AG09309 (cell line): ENCODE results near the gene MEIOSIN.
A peak's percentile ranks its signal among the peaks of the same experiment; 100 is the strongest.
"Not testable (repeated sequence)": the region's sequence is repeated elsewhere in the genome, so short reads cannot be mapped to it uniquely, and the experiment has no call there.

Experiments used
- DNase-seq: peaks from one replicate; pipeline ENCODE4 v3.0.0-alpha.2; 2010; ENCODE audit warnings: low read depth
- H3K4me3 ChIP-seq: 2 replicates; pipeline ENCODE4 v1.5.1; 2011; ENCODE audit warnings: mild to moderate bottlenecking, low read depth, low read length, moderate library complexity; ENCODE audit not compliant: control insufficient read depth
- TF ChIP-seq, protein P1 (sequence below): IDR thresholded peaks from 2 replicates; pipeline ENCODE4 v1.5.1; 2011; ENCODE audit warnings: mild to moderate bottlenecking, low read depth, low read length, inconsistent platforms; ENCODE audit not compliant: insufficient read depth, control insufficient read depth; ENCODE audit errors: missing control alignments

The MEIOSIN gene, protein sequence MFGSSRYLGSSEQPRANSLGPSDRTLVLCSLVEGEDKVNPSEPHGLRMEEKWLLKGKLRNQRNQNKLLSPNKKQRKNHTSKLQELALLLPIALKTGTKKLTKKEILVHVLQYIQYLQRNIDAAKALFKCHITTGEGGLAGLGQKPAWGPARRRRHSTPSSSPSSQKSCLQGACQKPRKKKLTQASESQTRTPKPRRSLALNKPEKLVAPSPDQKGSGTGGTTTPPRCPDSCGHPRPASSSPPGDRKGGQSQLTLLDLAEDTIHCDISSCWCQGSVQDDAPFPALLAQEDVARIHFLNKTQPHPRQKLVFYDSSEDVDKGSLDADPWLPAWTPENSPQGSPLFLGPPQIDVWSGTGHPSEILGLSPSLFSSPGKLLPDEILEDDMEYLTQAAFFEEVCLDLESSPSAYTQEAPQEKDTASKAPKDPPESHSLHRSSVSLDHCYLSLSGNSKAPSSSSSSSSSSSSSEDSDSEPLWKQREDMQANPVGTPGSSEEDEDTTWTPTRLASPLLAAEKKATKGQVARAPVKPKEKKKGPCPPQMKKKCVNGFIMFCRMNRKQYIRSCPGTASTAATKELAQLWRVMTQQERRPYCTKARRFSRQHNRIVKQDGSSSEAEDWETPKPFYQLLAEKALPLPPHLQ

DNA sequence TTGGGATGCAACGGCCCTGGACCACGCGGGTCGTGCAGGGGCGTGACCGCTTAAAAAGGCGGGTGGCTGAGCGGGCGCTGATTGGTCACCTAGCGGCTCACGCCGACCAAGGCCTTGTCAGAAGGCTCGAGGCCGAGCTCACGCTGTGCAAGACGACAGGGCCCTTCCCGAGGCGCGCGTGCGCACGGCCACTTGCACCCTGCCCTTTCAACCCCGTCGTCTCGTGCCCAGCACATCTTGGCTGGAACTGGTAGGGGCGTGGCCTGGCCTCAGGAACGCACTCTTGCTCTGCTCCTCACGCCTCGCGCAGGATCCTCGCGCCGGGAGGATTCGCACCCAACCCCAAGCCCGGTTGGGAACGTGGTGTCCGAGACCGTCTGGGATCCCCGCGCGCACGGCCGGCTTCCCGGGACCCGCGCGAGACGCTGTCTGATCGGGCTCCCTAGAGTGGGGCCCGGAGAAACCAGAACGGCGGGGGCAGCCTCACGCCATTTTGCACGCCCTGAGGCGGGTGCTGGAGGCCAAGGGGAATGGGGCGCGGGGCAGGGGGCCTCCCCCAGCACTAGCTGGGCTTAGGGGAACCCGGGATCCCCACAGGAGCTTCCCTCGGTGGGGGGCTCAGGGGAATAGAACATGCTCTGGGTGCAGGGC, at the start of gene MEIOSIN:
Gene MEIOSIN (plus strand): TSS at position 280 of the 651 bp plus-strand sequence. CDS start 1,938 bp downstream, outside the sequence.
- no peak within 1 kb of the TSS for H3K4me3 ChIP-seq
- no peak for DNase-seq
- TF ChIP-seq, protein P1, sequence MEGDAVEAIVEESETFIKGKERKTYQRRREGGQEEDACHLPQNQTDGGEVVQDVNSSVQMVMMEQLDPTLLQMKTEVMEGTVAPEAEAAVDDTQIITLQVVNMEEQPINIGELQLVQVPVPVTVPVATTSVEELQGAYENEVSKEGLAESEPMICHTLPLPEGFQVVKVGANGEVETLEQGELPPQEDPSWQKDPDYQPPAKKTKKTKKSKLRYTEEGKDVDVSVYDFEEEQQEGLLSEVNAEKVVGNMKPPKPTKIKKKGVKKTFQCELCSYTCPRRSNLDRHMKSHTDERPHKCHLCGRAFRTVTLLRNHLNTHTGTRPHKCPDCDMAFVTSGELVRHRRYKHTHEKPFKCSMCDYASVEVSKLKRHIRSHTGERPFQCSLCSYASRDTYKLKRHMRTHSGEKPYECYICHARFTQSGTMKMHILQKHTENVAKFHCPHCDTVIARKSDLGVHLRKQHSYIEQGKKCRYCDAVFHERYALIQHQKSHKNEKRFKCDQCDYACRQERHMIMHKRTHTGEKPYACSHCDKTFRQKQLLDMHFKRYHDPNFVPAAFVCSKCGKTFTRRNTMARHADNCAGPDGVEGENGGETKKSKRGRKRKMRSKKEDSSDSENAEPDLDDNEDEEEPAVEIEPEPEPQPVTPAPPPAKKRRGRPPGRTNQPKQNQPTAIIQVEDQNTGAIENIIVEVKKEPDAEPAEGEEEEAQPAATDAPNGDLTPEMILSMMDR, result no peak

DNA sequence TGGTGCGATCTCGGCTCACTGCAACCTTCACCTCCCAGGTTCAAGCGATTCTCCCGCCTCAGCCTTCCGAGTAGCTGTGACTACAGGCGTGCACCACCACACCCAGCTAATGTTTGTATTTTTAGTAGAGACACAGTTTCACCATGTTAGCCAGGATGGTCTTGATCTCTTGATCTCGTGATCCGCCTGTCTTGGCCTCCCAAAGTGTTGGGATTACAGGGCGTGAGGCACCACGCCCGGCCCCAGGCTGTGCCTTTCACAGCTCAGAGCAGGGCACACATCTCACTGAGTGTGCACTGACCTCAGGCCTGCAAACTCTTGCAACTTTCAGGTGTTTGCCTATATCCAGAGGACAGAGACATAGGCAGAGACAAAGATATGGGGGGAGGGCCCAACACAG, 48.2 kb upstream of the MEIOSIN start:
- not testable (repeated sequence) for DNase-seq, H3K4me3 ChIP-seq

DNA sequence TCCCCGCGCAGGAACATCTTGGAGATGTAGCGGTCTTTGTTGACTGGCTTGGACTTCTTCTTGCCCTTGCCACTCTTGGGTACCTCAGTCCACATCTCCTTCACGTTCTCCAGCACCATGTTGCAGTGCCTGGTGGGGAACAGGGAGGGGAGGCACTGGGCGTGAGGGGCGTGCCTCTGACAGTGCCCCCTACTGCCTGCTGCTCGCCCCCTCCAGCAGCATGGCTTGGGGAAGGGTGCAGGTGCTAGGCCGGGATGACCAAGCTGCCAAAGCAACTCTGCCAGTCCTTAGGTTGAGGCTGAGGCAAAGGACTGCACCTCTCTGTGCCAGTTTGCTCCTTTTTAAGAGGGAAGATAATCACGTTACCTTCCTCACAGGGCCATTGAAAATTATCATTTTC, 45.6 kb upstream of the MEIOSIN start:
- no peak overlapping the region for H3K4me3 ChIP-seq
- no peak for DNase-seq
- TF ChIP-seq, protein P1, result no peak

DNA sequence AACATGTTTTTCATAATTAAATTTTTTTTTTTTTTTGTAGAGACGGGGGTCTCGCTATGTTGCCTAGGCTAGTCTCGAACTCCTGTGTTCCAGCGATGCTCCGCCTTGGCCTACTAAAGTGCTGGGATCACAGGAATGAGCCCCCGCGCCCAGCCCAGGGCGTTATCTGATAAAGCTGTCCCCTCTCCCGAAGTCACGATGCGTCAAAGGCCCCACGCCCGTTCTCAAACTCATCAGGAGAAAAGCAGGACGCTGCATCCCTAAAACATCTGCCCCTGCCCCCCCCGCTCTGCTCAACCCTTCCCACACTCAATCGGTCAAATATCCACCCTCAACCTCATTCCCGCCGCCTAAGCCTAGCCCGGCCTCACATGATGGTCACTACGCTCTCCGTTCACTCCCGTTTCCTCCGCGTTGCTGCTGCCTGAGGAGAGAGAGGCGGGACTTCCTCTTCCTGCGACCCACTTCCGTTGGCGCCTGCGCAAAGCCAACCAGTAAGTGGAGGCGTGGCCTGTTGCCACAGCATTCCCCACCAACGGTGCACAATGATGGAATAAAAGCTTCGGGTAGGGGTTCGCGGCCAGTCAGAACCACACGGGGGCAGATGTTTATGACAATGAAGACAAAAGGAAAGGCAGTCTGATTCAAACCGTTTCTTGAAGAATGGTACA, 41.6 kb upstream of the MEIOSIN start, which contains the start of gene SNRPD2:
Gene SNRPD2 (minus strand): TSS at position 438 of the 671 bp plus-strand sequence. CDS start 65 bp downstream, at position 373.
- H3K4me3 ChIP-seq, result peak within 1 kb of the TSS; percentile 71
- TF ChIP-seq, protein P1, result no peak
- peak; percentile 78 for DNase-seq

DNA sequence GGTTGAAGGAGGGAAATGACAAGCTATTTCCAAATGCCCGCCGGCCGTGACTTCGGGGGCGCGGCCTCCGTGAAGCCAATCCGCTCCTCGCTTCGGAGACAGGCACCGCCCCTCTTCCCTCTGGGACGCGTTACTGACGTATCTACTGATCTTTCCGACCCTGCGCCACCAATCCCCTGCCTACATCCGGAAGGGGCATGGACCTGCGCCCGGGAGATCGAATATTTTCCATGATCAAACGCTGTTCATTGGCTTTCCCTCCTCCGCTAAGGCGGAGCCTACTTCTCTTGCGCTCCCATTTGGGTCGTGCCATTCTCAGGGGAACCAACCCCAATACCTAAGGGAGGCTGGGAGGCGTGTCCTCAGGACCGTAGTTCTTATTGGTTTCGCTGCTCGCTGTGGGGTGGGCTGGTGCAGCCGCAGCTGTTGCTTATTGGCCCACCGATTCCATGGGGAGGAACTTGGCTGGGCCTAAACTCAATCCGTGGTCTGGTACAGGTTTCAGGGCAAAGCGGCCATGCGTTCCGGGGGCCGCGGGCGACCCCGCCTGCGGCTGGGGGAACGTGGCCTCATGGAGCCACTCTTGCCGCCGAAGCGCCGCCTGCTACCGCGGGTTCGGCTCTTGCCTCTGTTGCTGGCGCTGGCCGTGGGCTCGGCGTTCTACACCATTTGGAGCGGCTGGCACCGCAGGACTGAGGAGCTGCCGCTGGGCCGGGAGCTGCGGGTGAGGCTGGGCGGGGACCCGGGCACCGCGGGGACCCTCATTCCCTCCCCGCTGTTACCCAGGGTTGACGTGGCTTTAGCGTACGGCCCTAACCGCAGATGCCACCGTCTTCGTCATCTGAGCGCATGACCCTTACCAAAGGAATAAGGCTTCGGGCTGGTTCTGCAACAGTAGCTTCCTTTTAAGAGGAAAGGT, 40.8 kb upstream of the MEIOSIN start, which contains the start of gene QPCTL:
Gene QPCTL (plus strand): TSS at position 480 of the 919 bp plus-strand sequence. CDS start 38 bp downstream, at position 518.
- peak within 1 kb of the TSS; percentile 71 for H3K4me3 ChIP-seq
- TF ChIP-seq, protein P1, result no peak
- DNase-seq, result peak; percentile 99

DNA sequence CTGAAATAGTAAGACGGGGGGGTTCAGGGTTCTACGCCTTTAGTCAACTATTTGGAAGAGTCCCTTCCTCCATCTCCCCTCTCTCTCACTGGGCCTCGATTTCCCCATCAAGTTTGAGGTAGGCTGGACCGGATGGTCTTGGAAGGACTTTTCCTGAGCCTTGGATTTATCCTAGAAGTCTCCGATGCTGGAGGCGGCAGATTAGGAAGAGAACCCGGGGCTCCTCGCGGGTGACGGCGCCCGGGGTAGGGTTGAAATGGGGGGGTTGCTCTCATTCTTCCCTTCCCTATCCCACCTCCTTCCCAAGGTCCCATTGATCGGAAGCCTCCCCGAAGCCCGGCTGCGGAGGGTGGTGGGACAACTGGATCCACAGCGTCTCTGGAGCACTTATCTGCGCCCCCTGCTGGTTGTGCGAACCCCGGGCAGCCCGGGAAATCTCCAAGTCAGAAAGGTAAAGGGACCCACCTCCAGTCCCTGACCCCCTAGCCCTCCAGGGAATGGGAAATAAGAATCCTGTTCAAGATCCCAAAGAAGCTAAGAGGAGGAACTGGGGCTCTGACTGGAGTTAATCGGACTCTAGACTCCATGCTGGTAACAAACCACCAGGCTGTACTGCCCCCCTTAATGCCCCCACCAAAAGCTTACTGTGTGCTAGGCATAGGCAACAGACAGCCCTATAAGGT, 40.0 kb upstream of the MEIOSIN start:
- TF ChIP-seq, protein P1, result peak; percentile 97
- H3K4me3 ChIP-seq, result peak overlapping the region; percentile 71
- no peak for DNase-seq
